VCaP (cell line): Measurements from ENCODE around the gene HSP90AB1.
A peak's percentile ranks its signal among the peaks of the same experiment; 100 is the strongest.

Source experiments
- H3K27ac ChIP-seq: fragments of 450-650 bp; 2 replicates; pipeline ENCODE4 v1.5.1; 2017
- CTCF ChIP-seq: fragments of 450-650 bp; conservative IDR thresholded peaks from 2 replicates; pipeline ENCODE4 v1.5.1; 2017; ENCODE audit warnings: mild to moderate bottlenecking, moderate library complexity

Gene HSP90AB1

GRCh38 chr6:44219053-44219814, 27.7 kb upstream of the HSP90AB1 start:
- TF ChIP-seq CTCF: no peak
- peak overlapping the region; percentile 78 for H3K27ac ChIP-seq

- H3K27ac ChIP-seq: peak overlapping the region; percentile 78
- TF ChIP-seq CTCF: peak; percentile 21; the same call in 1 of the 2 replicates
Measured at GRCh38 chr6:44219815-44220784, 26.8 kb upstream of the HSP90AB1 start.

- peak overlapping the region; percentile 78 for H3K27ac ChIP-seq
- no peak for TF ChIP-seq CTCF
Measured at GRCh38 chr6:44220913-44221290, 26.0 kb upstream of the HSP90AB1 start.

DNA sequence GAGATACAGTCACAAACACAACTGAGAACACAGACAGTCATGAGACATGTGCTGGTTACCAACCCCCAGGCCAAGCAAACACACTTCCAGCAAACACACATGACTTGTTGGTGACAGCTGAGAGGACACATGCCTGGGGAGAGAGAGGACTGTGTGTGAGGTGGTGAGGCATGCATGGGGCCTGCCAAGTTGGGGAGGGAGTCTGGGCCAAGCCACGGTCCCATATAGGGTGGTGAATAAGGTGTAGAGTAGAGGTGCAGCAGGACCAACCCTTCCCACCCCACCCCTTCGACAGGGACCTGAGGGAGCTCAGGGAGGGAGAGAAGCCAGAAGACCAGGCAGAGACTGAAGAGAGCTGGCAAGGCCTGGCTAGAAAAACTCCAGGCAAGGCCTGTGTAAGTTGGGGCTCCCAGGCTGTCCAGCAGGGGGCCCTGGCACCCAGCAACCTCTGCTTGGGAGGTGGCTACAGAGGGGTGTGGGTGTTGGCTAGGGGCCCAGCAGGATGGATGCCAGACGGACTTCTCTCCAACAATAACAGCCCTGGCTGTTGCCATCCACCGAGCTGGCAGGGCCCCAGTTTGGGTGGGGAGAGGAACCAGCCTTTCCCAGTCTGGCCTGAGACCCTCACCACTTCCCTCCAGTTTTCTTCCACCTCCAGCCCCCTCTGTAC, 25.5 kb upstream of the HSP90AB1 start:
- peak overlapping the region; percentile 78 for H3K27ac ChIP-seq

DNA sequence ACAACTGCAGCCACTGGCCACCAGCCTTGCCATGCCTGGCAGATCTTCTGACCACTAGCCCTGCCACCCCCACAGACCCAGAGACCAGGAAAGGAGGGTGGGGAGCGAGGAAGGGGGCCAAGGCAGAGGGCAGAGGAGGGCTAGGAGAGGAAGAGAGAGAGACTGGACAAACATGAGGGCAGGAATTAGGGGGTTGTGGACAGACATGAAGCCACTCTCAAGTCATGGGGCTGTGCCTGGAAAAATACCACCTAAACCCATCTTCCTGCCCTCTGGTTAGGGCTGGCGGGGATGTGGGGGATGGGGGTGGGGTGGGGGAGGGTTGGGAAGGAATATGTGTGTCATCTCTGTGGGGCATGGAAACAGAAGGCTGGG, 25.0 kb upstream of the HSP90AB1 start:
- no peak for TF ChIP-seq CTCF
- H3K27ac ChIP-seq: peak overlapping the region; percentile 78

More for the DNA sequence above, 25.5 kb upstream of the HSP90AB1 start:
- peak; percentile 62 for TF ChIP-seq CTCF

DNA sequence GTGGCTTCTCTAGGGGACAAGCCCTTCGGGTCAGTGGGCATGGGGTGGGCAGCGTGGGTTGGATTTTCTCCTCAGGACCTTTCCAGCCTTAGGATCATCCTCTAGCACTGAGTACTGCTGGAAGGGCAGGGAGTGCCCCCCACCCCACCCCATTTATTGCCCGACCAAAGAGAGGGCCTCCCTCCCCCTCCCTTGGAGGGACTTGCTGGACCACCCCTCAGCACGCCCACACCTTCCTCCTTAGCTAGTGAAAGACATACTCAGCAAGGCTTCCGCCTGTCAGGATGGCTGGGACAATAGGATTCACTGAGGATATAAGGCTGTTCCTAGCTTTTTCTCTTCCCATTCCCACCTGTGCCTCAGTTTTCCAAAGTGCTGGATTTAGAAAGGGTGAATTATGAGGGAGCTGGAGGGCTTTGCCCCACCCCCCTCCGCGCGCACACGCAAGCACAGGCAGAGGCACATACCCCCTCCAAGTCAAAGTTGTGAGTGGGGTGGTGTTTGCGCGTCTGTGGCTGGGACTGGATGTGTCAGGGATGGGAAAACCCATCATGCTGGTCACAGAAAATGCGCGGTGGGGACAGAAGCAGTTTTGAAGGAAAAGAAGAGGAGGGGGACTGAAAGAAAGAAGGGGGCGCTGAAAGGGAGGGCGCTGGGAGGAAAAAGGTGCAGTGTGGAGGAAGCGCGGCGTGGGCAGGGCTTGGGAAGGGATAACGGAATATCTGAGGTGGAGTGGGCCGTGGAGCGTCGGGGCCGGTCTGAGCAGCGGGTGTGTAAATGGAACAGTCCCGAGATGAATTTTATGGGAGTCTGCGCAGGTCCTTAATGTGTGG, 24.2 kb upstream of the HSP90AB1 start:
- H3K27ac ChIP-seq: peak overlapping the region; percentile 81
- TF ChIP-seq CTCF: no peak
